ENCODE measurements around the gene GALNS. TPM values are rescaled to one million over a fixed set of nuclear protein-coding genes. Genes with fewer than 3 reads are reported as not detected.

Gene GALNS
- total and polyA plus RNA-seq, 2 of the 13 experiments (the other 11 are each of a cell fraction or from before 2014, with no cell fraction given) = 9.2 to 9.8 TPM

- TF ChIP-seq CREB3 (CRISPR knock-in tag; IDR thresholded peaks at IDR 0.05) (no peak; the same call in 1 of the 2 replicates), RFXANK (CRISPR knock-in tag; IDR thresholded peaks at IDR 0.05) (peak; percentile 40; the same call in 1 of the 2 replicates), KLF11 (CRISPR knock-in tag; IDR thresholded peaks at IDR 0.05) (no peak; the same call in 1 of the 2 replicates), RARG (CRISPR knock-in tag; IDR thresholded peaks at IDR 0.05; ENCODE audit: low read depth) (peak; percentile 97), GMEB1 (CRISPR knock-in tag; IDR thresholded peaks at IDR 0.05; ENCODE audit: borderline replicate concordance) (peak; percentile 71), HMGA1 (CRISPR knock-in tag; conservative IDR thresholded peaks at IDR 0.05) (no peak), ZSCAN9 (CRISPR knock-in tag; IDR thresholded peaks at IDR 0.05; ENCODE audit: borderline replicate concordance) (peak; percentile 88; the same call in 1 of the 2 replicates), ELF4 (CRISPR knock-in tag; IDR thresholded peaks at IDR 0.05; ENCODE audit: borderline replicate concordance) (peak; percentile 58; the same call in 1 of the 2 replicates), NFAT5 (CRISPR knock-in tag; IDR thresholded peaks at IDR 0.05) (peak; percentile 6; the same call in 1 of the 2 replicates), ZNF776 (CRISPR knock-in tag; IDR thresholded peaks at IDR 0.05) (peak; percentile 90), ZNF280B (CRISPR knock-in tag; IDR thresholded peaks at IDR 0.05; ENCODE audit: borderline replicate concordance) (no peak), IRX3 (CRISPR knock-in tag; IDR thresholded peaks at IDR 0.05; ENCODE audit: borderline replicate concordance, low read depth) (peak; percentile 84; the same call in 1 of the 2 replicates), PRMT3 (CRISPR knock-in tag; IDR thresholded peaks at IDR 0.05; ENCODE audit: borderline replicate concordance, low read depth) (no peak), PITX1 (CRISPR knock-in tag; IDR thresholded peaks at IDR 0.05) (peak; percentile 74), FOXO1 (CRISPR knock-in tag; IDR thresholded peaks at IDR 0.05) (no peak; the same call in 1 of the 2 replicates), GATA4 (IDR thresholded peaks at IDR 0.05; ENCODE audit: borderline replicate concordance, low read depth) (peak; percentile 81), ERF (CRISPR knock-in tag; IDR thresholded peaks at IDR 0.05) (peak; percentile 92), NKX3-1 (CRISPR knock-in tag; IDR thresholded peaks at IDR 0.05) (peak; percentile 16), XBP1 (CRISPR knock-in tag; IDR thresholded peaks at IDR 0.05) (no peak), MAF1 (CRISPR knock-in tag; IDR thresholded peaks at IDR 0.05; ENCODE audit: borderline replicate concordance) (no peak), ZBTB7B (CRISPR knock-in tag; IDR thresholded peaks at IDR 0.05) (no peak)
These were observed 44.8 kb downstream of the GALNS start, which contains the start of gene APRT (continued) for GRCh38 chr16:88811769-88812512.
